Stimulated activated CD8-positive, alpha-beta memory T cell treated with anti-CD3 and anti-CD28 coated beads, Interleukin-15, amount 100 ng/mL, for 24 hours (primary cell): ENCODE data around the gene NAA40.

Experiments used
- DNase-seq: peaks from one replicate; pipeline ENCODE4 v3.0.0-alpha.2; 2020; ENCODE audit warnings: low read depth

Gene NAA40

GRCh38 chr11:63913866-63914830, 24.7 kb upstream of the NAA40 start:
- DNase-seq = no peak

DNA sequence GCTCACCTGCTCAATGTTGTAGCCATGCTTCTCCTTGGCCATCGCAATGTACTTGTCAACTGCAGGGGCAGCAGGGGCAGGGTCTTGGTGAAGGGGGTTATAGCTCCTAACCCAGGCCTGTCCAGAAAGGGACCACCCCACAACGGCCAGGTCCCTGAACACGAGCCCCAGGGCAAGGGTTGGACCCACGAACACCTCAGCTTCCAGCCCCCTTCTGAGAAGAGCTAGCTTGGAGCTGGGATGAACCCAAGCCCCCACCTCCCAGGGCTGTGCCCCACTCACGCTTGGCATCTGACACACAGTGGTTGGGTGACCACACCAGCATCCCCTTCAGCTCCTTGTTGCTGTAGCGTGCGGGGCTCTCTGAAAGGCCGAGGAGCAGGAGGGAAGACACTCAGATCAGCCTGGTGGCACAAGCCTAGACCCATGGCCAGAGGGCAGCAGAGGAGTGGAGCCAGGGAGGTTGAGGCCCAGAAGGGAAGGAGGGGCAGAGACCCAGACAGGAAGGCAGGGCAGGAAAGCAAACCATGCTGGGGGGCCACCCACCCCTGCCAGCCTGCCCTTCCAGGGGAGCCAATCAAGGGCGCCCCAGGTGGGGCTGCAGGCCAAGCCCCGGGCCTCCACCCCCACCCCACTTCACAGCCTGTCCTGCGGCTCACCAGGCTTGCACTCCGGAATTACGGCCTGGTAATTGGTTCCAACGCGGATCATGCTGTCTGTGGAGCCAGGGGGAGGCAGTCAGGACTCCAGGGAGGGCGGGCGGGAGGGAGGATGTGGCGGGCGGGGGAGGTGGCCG, 23.7 kb upstream of the NAA40 start:
- no peak for DNase-seq

- DNase-seq = no peak
These were observed 22.6 kb upstream of the NAA40 start for GRCh38 chr11:63915961-63916836.

DNA sequence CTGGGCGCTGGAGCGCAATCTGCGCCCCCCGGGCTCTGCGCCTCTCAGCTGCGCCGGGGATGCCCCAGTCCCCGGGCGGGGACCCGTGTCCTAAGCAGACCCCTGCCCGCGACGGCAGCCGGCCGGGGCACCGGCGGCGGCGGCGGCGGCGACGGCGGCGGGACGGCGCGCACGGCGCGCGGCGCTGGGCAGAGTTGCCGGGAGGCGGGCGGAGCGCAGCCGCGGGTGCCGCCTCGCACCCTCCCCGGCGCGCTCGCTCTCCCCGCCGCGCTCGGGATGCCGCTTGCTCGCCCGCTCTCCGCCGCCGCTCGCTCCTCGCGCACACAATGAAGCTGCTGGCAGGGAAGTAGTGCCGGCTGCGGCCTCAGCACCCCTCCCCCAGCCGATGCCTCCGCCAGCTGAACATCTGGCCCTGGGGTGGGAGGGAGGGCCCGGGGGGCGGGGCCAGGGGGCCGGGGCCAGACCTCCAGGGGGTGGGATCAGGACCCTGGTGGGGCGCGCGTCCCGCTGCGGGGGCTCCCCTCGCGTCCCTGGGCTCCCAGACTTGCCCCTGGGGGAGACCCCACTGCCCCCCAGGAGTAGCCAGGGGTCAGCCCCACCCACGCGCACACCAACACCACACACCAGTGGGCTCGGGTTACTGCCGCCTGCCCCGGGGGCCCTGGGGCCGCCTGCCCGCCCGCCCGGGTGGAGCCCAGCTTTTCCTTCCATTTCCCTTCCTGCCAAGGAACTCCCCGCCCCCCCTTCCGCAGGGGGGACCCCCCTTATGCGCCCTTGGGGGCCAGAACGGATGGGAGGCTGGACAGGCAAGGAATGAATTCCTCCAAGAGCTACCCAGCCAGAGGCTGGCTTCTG, 21.7 kb upstream of the NAA40 start, which contains the start of gene RCOR2:
TSS of gene RCOR2 (minus strand) at position 328 of the 855 bp plus-strand sequence. CDS start 708 bp downstream, outside the sequence.
- no peak for DNase-seq

DNA sequence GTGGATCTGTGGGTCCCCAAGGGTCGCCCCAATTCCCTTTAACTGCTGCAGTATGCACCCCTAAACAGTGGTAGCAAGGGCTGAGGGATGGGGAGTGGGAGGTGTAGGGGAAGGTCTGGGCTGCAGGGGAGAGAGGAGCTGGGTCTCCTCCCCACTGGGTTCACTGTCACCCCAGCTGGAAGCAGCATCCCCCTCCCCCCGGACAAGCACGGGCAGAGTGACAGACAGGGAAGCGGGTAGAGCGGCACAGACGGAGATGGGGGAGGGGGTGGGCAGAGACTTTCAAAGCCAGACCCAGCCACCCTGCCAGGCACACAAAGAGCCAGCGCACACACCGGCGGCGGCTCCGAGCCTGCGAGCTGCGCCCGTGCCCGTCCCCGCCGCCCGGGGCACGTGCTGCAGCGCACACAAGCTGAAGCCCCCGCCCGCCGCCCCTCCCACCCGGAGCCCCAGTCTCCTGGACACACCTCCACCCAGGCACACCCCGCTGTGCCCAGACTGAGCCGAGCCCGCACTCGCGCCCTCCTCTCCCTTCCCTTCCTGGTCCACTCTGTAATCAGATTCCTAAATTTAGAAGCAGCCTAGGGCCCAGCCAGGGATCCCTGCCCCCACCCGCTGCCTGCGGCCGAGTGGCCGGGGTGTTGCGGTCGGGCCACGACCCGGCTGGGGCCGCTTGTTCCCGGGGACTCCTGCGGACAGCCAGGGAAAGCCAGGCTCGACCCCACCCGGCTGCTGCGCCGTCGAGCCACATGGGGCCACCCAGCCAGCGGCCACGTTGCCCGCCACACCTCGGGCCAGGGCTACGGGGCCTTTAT, 20.9 kb upstream of the NAA40 start:
- DNase-seq = no peak

DNA sequence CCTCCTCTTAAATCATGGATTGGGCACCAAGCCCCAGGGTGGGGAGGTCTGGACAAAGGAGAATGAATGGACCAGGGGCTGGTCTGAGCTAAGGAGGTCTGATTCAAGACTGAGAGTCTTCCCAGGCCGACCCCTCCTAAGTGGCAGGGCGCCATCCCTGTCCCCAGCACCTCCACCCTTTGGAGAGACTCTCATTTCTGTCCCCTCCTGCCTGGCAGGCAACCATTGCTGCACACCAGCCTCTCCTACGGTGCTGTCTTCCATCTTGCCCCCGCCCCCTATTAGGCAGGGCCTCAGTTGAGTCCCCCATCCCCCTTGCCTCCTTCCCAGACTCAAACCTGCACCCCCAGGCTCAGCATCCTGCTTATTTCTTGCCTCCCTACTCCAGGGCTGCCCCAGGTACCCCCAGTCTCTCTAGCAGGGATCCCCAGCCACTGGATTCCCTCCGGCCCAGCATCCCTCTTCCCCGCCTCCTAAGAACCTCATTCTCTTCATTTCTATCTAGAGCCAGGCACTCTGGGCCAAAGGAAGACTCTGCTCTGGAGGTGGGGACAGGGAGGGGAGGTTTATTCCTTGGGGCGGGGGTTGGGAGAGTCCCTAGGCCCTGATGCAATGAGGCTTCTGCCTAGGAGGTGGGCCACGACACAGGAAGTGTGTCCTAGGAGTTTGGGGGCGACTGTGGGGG, 20.2 kb upstream of the NAA40 start:
- no peak for DNase-seq

DNA sequence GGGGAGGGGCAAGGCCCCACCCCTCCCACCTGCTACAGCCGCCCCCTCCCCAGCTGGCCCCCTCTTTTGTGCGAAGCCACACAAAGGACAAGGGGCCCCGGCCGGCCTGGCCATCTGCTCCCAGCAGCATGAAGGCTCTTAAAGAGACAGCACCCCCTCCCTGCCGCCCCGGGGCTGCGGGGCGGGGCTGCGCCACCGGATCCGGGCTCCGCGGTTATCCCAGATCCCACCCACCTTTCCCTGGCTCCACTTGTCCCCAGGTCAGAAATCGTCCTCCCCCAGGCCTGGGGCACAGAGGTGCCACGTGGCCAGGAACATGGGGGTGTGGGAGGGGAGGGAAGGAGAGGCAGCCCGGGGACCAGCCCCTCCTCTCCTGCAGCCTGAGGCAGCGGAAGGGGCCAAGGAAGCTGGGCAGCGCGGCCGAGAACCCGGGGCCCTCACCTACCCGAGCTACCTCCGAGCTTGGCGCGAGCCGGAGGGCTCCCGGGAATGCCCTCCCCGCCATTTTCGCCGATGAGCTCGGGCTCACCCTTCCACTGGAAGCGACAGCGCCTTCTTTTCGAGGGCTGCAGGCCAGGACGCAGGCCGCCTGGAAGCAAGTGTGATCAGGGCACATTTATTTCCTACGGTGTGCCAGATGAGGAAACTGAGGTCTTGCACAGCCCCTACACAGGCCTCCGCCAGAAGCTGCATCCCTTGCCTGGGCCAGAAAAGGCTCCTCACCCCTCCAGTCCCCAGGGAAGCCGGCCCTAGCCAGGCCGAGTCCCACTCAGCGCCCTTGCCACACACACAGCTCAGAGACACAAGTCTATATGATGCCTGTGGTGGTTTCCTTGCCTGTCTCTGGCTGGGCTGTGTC, 19.3 kb upstream of the NAA40 start:
- no peak for DNase-seq

GRCh38 chr11:63920126-63920938, 18.5 kb upstream of the NAA40 start:
- DNase-seq = no peak

DNA sequence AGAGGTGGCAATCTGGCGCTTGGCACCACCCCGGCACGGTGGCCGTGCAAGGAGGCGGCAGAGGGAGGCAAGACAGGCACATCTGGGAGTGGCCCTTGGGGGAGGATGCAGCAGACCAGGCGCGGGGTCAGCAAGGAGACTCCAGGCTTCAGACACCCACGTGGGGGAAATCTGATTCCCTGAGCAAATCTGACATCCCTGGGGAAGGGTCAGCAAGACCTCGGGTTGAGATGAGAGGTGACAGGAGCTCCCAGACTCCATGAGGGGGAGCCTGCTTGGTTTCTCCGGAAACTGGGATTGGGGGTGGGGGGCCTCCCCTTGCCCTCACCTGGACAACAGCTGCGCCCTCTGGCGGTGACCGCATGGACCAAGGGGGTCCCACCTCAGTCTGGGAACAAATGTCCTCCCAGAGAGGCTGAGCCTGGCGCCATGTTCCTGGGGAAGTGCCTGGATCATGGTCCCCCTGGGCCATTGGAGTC, 17.8 kb upstream of the NAA40 start:
- no peak for DNase-seq

- DNase-seq = no peak
These were observed 16.1 kb upstream of the NAA40 start for GRCh38 chr11:63922673-63923192.

DNA sequence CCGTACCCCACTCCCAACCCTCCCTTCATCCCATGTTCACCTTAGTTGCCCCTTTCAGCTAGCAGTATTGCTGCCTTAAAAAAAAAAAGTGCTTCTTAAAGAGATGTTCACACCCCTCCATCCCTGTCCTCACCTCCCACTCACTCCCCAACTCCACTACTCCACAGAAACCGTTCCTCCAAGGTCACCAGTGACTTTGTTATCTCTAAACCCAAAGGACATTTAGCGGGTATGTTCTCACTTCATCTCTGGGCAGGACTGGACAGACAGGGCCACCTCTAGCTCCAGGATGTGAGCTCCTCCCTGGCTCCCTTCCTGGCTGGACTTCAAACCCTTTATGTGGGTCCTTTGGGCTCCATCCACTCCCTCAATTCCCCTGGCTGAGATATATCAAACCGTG, 15.5 kb upstream of the NAA40 start:
- DNase-seq = no peak

DNA sequence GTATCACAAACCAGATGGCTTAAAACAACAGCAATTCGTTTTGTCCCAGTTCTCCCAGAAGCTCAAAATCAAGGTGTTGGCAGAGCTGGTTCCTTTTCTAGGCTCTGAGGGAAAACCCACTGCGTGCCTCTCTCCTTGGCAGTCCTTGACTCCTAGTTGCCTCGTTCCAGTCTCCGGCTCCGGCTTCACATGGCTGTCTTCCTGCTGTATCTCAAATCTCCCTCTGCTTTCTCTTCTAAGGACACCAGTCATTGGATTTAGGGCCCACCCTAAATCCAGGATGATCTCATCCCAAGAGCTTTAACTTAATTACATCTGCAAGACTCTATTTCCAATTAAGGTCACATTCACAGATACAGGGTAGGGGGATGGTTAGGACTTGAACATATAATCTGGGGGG, 9.2 kb upstream of the NAA40 start:
- DNase-seq = no peak

- no peak for DNase-seq
These were observed 7.8 kb upstream of the NAA40 start for GRCh38 chr11:63931045-63931444.

GRCh38 chr11:63931876-63932275, 6.9 kb upstream of the NAA40 start:
- no peak for DNase-seq

DNA sequence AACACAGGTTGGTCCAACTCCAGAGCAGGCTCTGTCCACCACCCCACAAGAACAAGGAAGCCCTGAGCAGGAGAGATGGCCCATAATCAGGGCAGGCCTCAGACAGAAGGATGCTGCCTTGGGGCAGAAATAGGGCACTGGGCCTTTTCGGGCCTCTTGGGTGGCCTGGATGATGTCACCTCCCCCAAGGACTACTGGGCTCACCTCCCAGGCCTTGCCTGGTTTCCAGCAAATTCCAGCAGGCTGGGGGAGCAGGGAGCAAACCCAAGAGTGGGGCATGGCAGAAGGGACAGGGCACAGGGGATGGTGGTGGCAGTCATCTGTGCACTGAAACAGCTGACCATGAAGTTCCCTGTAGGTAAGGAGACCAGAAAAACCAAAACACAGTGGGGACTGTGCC, 5.3 kb upstream of the NAA40 start:
- no peak for DNase-seq

DNA sequence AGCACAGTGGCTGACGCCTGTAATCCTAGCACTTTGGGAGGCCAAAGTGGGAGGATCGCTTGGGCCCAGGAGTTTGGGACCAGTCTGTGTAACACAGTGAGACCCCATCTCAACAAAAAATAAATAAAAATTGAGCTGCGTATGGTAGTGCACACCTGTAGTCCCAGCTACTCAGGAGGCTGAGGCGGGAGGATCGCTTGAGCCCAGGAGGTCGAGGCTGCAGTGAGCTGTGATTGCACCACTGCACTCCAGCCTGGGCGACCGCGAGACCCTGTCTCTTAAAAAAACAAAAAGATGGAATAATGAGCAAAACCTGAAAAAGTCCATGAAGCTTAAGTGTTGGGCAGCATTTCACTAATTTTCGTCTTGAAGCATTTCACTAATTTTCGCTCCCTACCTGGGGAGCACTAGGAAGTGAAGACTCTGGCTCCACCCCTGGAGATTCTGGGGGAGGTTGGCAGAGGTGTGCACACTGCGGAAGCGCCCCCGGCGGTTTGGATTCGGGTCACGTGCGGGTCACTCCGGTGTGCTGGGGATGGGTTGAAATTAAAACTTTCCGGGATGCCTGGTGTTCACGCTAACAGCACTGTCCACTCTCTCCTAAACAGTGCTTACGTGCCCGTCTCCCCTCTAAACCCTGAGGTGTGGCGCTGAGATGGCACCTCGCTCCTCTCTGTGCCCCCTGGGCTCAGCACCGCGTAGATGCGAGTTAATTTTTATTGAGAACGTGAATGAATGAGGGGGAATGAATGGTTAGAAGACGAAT, 906 bp upstream of the NAA40 start:
- DNase-seq = no peak
